HepG2 (cell line): Measurements from ENCODE around the gene CLCN2. TPM values are rescaled to one million over a fixed set of nuclear protein-coding genes. Genes with fewer than 3 reads are reported as not detected.

Source experiments
- ATAC-seq: fragments of 200-7000 bp; cut with Tn5 transposase; 3 replicates; pipeline ENCODE4 v1.9.1; 2020; ENCODE audit warnings: mild to moderate bottlenecking, moderate library complexity
- BruUV-seq: library from RNA; stranded (reverse); fragments of 400-500 nt; replicated peaks from 2 replicates; lab custom pipeline; 2021; lab: Mats Ljungman, UMichigan
- CTCF ChIA-PET: fragments of 300-600 bp; formaldehyde crosslinking; extraction: SDS; loops from one replicate; lab custom pipeline; 2021; ENCODE audit warnings: low total read pairs, inconsistent platforms, low intra/inter-chr PET ratio; lab: Yijun Ruan, JAX
- POLR2A ChIA-PET: fragments of 350-600 bp; sonication (Branson Sonifier 250); formaldehyde crosslinking; loops from one replicate; lab custom pipeline; 2020; ENCODE audit warnings: antibody characterized with exemption, inconsistent platforms; lab: Yijun Ruan, JAX
- DNase-seq: peaks from one replicate; pipeline ENCODE4 v3.0.0-alpha.2; 2015; ENCODE audit warnings: low spot score
- FAIRE-seq: peaks from 3 replicates; lab custom pipeline; 2011; peaks lifted over from hg19 to GRCh38; lab: Jason Lieb, UNC
- H2AFZ ChIP-seq: one replicate; pipeline ENCODE4 v1.6.1; 2011; ENCODE audit warnings: low read length, inconsistent platforms
- H3K27ac ChIP-seq: fragments of 300-600 bp; 3 replicates; pipeline ENCODE4 v1.8.0; 2011; ENCODE audit warnings: mixed run types, mild to moderate bottlenecking, mixed read lengths, low read length, inconsistent platforms; ENCODE audit not compliant: insufficient read depth; ENCODE audit errors: extremely low read length
- H3K27me3 ChIP-seq, 2 experiments: fragments of 200-600 bp in 1 of 2; 2 replicates in 1 of 2; 3 replicates in 1 of 2; pipeline versions ENCODE4 v1.6.0 to v1.8.0; 2011; ENCODE audit warnings: low read length in 2 of 2, mild to moderate bottlenecking in 2 of 2, moderate library complexity in 2 of 2, inconsistent platforms in 1 of 2; ENCODE audit not compliant: insufficient read depth in 2 of 2, control insufficient read depth in 1 of 2
- H3K36me3 ChIP-seq, 2 experiments: fragments of 200-600 bp in 1 of 2; replicated peaks in 1 of 2; 2 replicates in 1 of 2; 3 replicates in 1 of 2; pipeline versions ENCODE4 v1.5.1 to v1.8.0; 2011; ENCODE audit warnings: low read length in 2 of 2, inconsistent platforms in 1 of 2; ENCODE audit not compliant: insufficient read depth in 2 of 2, control insufficient read depth in 1 of 2
- H3K4me1 ChIP-seq: 2 replicates; pipeline ENCODE4 v1.5.1; 2012; ENCODE audit warnings: low read length, inconsistent platforms; ENCODE audit not compliant: insufficient read depth
- H3K4me2 ChIP-seq: 2 replicates; pipeline ENCODE4 v1.6.0; 2011; ENCODE audit warnings: low read depth, low read length, inconsistent platforms
- H3K4me3 ChIP-seq, 3 experiments: fragments of 200-600 bp in 1 of 3; sonication (generic), shearing (Covaris generic) in 1 of 3; replicated peaks in 1 of 3; 2 replicates each; pipeline ENCODE4 v1.5.1; 2011 to 2016; ENCODE audit warnings: low read length in 3 of 3, inconsistent platforms in 2 of 3, low read depth in 2 of 3, mild to moderate bottlenecking in 2 of 3, control low read depth in 1 of 3, mixed read lengths in 1 of 3; ENCODE audit not compliant: insufficient read depth in 1 of 3
- H3K79me2 ChIP-seq: one replicate; pipeline ENCODE4 v1.6.1; 2011; ENCODE audit warnings: low read length, inconsistent platforms; ENCODE audit not compliant: insufficient read depth
- H3K9ac ChIP-seq: 2 replicates; pipeline ENCODE4 v1.6.0; 2011; ENCODE audit warnings: mild to moderate bottlenecking, low read depth, low read length, inconsistent platforms; ENCODE audit not compliant: insufficient read depth
- H3K9me3 ChIP-seq: 2 replicates; pipeline ENCODE4 v1.5.1; 2012; ENCODE audit warnings: mild to moderate bottlenecking, low read length
- H4K20me1 ChIP-seq: 2 replicates; pipeline ENCODE4 v1.6.0; 2011; ENCODE audit warnings: inconsistent platforms, mild to moderate bottlenecking, low read length, moderate library complexity; ENCODE audit not compliant: insufficient read depth
- AGO2 ChIP-seq: fragments of 200-400 bp; formaldehyde crosslinking; optimal IDR thresholded peaks from 2 replicates; pipeline ENCODE3; 2017; ENCODE audit warnings: mild to moderate bottlenecking, low read depth, low read length, moderate library complexity
- BCL6 ChIP-seq: IDR thresholded peaks from 2 replicates; pipeline ENCODE4 v1.6.1; 2016; ENCODE audit warnings: missing genetic modification reagents, missing compliant biosample characterization
- FOSL2 ChIP-seq: sonication (generic); formaldehyde crosslinking; IDR thresholded peaks from 2 replicates; pipeline ENCODE4 v1.4.0; 2020; ENCODE audit warnings: missing genetic modification reagents
- KAT8 ChIP-seq: IDR thresholded peaks from 2 replicates; pipeline ENCODE4 v1.6.1; 2016; ENCODE audit warnings: missing genetic modification reagents, missing compliant biosample characterization
- NR2F2 ChIP-seq: IDR thresholded peaks from 2 replicates; pipeline ENCODE4 v1.6.1; 2012; ENCODE audit warnings: low read depth, inconsistent platforms, borderline replicate concordance
- RBFOX2 ChIP-seq: fragments of 200-400 bp; formaldehyde crosslinking; IDR thresholded peaks from 2 replicates; pipeline ENCODE4 v1.6.1; 2017; ENCODE audit warnings: low read depth, mild to moderate bottlenecking, low read length
- SRSF1 ChIP-seq: fragments of 200-400 bp; formaldehyde crosslinking; optimal IDR thresholded peaks from 2 replicates; pipeline ENCODE3; 2017; ENCODE audit warnings: mild to moderate bottlenecking, low read depth, low read length, moderate library complexity
- WGBS: methylation state at CpG from one replicate; pipeline ENCODE4 v1.1.6; 2017; ENCODE audit warnings: low lambda C conversion rate; 5-methylcytosine and 5-hydroxymethylcytosine counted together
- in situ Hi-C: cut with HindIII; loops from 2 replicates; pipeline ENCODE4 v1.10.0; 2017; ENCODE audit warnings: low pct_unique_long_range_greater_than_20kb; ENCODE audit not compliant: extremely low pct_ligation_motif_present
- intact Hi-C: fragments of 100-400 bp; cut with micrococcal nuclease; formaldehyde crosslinking; loops from one replicate; pipeline ENCODE4 v1.10.0; 2022; ENCODE audit not compliant: unreplicated experiment
- polyA plus RNA-seq, 8 experiments: library from polyadenylated mRNA; depleted of rRNA in 3 of 8; stranded (reverse) in 7 of 8; unstranded in 1 of 8; fragments of >200 nt; fragmentation: Illumina TruSeq in 4 of 8; extraction: Trizol in 4 of 8; gene quantifications; 2 replicates each; pipeline versions ENCODE4 v1.2.1 to v1.2.3, GENCODE V29; 2011 to 2016; ENCODE audit warnings: low read depth in 4 of 8, missing spikeins in 1 of 8, mixed read lengths in 1 of 8; ENCODE audit not compliant: insufficient read depth in 1 of 8
- total RNA-seq, 5 experiments: library from RNA; depleted of rRNA; stranded (reverse); fragments of >200 nt; fragmentation: Illumina TruSeq; extraction: Trizol; gene quantifications; 2 replicates each; pipeline ENCODE4 v1.2.3, GENCODE V29; 2016; ENCODE audit warnings: low read depth in 1 of 5
- TF ChIP-seq, protein P1 (sequence below): sonication (generic); formaldehyde crosslinking; IDR thresholded peaks from 2 replicates; pipeline ENCODE4 v1.4.0; 2020; ENCODE audit warnings: missing genetic modification reagents

Gene CLCN2
- total and polyA plus RNA-seq, 2 of the 13 experiments (the other 11 are each of a cell fraction or from before 2014, with no cell fraction given), result 11.4 to 13.5 TPM

DNA sequence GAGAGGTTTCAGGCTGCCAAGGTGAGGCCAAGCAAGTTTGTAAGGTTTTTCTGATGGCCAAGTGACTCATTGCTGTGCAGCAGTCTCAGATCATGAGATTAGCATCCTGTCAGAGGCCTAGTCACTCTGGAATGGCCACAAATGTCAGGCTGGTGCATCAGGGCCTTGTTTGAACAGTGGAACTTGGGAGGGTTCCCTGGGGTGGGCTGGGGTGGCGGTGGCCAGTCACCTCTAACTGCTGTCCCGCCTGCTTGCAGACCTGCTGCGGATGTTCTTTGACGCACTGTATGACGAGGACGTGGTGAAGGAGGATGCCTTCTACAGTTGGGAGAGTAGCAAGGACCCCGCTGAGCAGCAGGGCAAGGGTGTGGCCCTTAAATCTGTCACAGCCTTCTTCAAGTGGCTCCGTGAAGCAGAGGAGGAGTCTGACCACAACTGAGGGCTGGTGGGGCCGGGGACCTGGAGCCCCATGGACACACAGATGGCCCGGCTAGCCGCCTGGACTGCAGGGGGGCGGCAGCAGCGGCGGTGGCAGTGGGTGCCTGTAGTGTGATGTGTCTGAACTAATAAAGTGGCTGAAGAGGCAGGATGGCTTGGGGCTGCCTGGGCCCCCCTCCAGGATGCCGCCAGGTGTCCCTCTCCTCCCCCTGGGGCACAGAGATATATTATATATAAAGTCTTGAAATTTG lies 26.8 kb downstream of the CLCN2 start:
- in situ Hi-C loops (no loop called here), intact Hi-C loops (no loop called here)
- H3K9ac ChIP-seq, result no peak overlapping the region
- no peaks in the 10 kb centered on the region for H3K9me3 ChIP-seq
- TF ChIP-seq FOSL2 (CRISPR knock-in tag) (peak; percentile 26; the same call in 1 of the 2 replicates), RBFOX2 (peak; percentile 56), KAT8 (CRISPR knock-in tag) (no peak), AGO2 (peak; percentile 89), NR2F2 (no peak), SRSF1 (peak; percentile 38), BCL6 (CRISPR knock-in tag) (no peak)
- TF ChIP-seq, protein P1, sequence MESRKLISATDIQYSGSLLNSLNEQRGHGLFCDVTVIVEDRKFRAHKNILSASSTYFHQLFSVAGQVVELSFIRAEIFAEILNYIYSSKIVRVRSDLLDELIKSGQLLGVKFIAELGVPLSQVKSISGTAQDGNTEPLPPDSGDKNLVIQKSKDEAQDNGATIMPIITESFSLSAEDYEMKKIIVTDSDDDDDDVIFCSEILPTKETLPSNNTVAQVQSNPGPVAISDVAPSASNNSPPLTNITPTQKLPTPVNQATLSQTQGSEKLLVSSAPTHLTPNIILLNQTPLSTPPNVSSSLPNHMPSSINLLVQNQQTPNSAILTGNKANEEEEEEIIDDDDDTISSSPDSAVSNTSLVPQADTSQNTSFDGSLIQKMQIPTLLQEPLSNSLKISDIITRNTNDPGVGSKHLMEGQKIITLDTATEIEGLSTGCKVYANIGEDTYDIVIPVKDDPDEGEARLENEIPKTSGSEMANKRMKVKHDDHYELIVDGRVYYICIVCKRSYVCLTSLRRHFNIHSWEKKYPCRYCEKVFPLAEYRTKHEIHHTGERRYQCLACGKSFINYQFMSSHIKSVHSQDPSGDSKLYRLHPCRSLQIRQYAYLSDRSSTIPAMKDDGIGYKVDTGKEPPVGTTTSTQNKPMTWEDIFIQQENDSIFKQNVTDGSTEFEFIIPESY (CRISPR knock-in tag), result peak; percentile 44; the same call in 1 of the 2 replicates
- H3K27ac ChIP-seq, result no peak overlapping the region
- no peak overlapping the region for H2AFZ ChIP-seq
- ATAC-seq (no peak; the same call in 2 of the 3 replicates), FAIRE-seq (no peak), DNase-seq (no peak)
- ChIA-PET POLR2A (interaction anchor here (1.0 to 1.4 kb wide), 2 partner anchors 11 to 16 kb away, joined by 3 to 5 read pairs; no protein-coding TSS in a partner anchor), CTCF (no interaction called here)
- H3K4me3 ChIP-seq, result no peak overlapping the region
- 96% methylated on average over 11 of the region's 15 CpGs for WGBS
- peaks cover 25 to 45% of the 10 kb centered on the region in 2 experiments for H3K36me3 ChIP-seq
- H3K79me2 ChIP-seq, result peaks cover 16% of the 10 kb centered on the region
- no peak overlapping the region for H3K4me2 ChIP-seq
- BruUV-seq, result no TSS peak
- peaks cover 18% of the 10 kb centered on the region for H3K4me1 ChIP-seq
- peaks cover 19% of the 10 kb centered on the region; the same call in 1 of the 2 replicates for H4K20me1 ChIP-seq
- no peaks in the 10 kb centered on the region; a peak in 1 of 5 replicates for H3K27me3 ChIP-seq
